H7 (cell line): Measurements from ENCODE around the gene SMC1B. TPM values are rescaled to one million over a fixed set of nuclear protein-coding genes. Genes with fewer than 3 reads are reported as not detected.
"Not testable (repeated sequence)": the region's sequence is repeated elsewhere in the genome, so short reads cannot be mapped to it uniquely, and the experiment has no call there.

Experiments used
- DNase-seq: peaks from one replicate; pipeline ENCODE4 v3.0.0; 2012
- H3K27me3 ChIP-seq: 2 replicates; pipeline ENCODE4 v1.6.0; 2011; ENCODE audit warnings: mild to moderate bottlenecking, low read length; ENCODE audit not compliant: control insufficient read depth, insufficient read depth
- H3K36me3 ChIP-seq: replicated peaks from 2 replicates; pipeline ENCODE4 v1.5.1; 2011; ENCODE audit warnings: low read length; ENCODE audit not compliant: control insufficient read depth, insufficient read depth
- H3K4me3 ChIP-seq: 2 replicates; pipeline ENCODE4 v1.5.1; 2011; ENCODE audit warnings: low read depth, mild to moderate bottlenecking, control low read depth, low read length, moderate library complexity; ENCODE audit not compliant: insufficient read depth
- total RNA-seq: library from RNA; depleted of rRNA; stranded (reverse); fragments of >200 nt; shearing (Covaris generic); gene quantifications from 2 replicates; pipeline ENCODE4 v1.2.3, GENCODE V29; 2014

Gene SMC1B
- total RNA-seq, 1 experiment from 2014 or later, result not detected

GRCh38 chr22:45334528-45334927 lies 78.9 kb downstream of the SMC1B start:
- no peaks in the 10 kb centered on the region for H3K27me3 ChIP-seq
- peaks cover 13% of the 10 kb centered on the region for H3K36me3 ChIP-seq
- no peak overlapping the region for H3K4me3 ChIP-seq
- DNase-seq, result no peak

DNA sequence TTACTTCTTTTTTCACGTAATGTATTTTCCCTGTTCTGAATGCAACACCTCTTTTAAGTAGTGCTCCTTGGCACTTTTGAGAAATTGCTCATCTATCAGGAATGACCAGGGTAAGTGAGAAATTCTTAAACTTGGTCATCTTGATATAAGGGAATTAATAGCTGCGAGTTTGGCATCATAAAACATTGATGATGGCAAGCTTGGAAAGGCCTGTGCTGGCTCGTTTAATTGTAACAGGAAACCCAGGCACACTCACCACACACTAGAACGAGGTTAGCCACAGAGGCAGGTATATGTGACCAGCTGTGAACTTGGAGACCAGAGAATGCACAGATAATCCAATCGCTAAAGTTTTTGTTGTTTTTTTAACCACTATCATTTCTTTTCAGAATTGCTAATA lies 79.3 kb downstream of the SMC1B start:
- no peak overlapping the region for H3K4me3 ChIP-seq
- H3K36me3 ChIP-seq, result peaks cover 13% of the 10 kb centered on the region
- no peaks in the 10 kb centered on the region for H3K27me3 ChIP-seq
- no peak for DNase-seq

- no peak for DNase-seq
- Histone ChIP-seq H3K4me3 (no peak overlapping the region), H3K36me3 (peaks cover 14% of the 10 kb centered on the region), H3K27me3 (no peaks in the 10 kb centered on the region)
Observed at GRCh38 chr22:45332001-45332400, 81.4 kb downstream of the SMC1B start.

GRCh38 chr22:45331486-45331885 lies 81.9 kb downstream of the SMC1B start:
- H3K4me3 ChIP-seq, result no peak overlapping the region
- DNase-seq, result no peak
- peaks cover 12% of the 10 kb centered on the region for H3K36me3 ChIP-seq
- H3K27me3 ChIP-seq, result no peaks in the 10 kb centered on the region

- H3K27me3 ChIP-seq, result no peaks in the 10 kb centered on the region
- DNase-seq, result no peak
- peaks cover 8% of the 10 kb centered on the region for H3K36me3 ChIP-seq
- no peak overlapping the region for H3K4me3 ChIP-seq
Observed at GRCh38 chr22:45330548-45330947, 82.9 kb downstream of the SMC1B start.

GRCh38 chr22:45329530-45329936 lies 83.9 kb downstream of the SMC1B start:
- H3K4me3 ChIP-seq, result no peak overlapping the region
- peaks cover 7% of the 10 kb centered on the region for H3K36me3 ChIP-seq
- no peak for DNase-seq
- H3K27me3 ChIP-seq, result no peaks in the 10 kb centered on the region

- Histone ChIP-seq H3K27me3 (no peaks in the 10 kb centered on the region), H3K4me3 (no peak overlapping the region), H3K36me3 (peaks cover 6% of the 10 kb centered on the region)
- DNase-seq, result no peak
Observed at GRCh38 chr22:45328822-45329529, 84.4 kb downstream of the SMC1B start.

GRCh38 chr22:45328261-45328660 lies 85.1 kb downstream of the SMC1B start:
- not testable (repeated sequence) for DNase-seq, H3K27me3 ChIP-seq, H3K36me3 ChIP-seq, H3K4me3 ChIP-seq

GRCh38 chr22:45324311-45324711 lies 89.1 kb downstream of the SMC1B start:
- H3K36me3 ChIP-seq, result peaks cover 14% of the 10 kb centered on the region
- DNase-seq, result no peak
- H3K4me3 ChIP-seq, result no peak overlapping the region
- no peaks in the 10 kb centered on the region for H3K27me3 ChIP-seq

DNA sequence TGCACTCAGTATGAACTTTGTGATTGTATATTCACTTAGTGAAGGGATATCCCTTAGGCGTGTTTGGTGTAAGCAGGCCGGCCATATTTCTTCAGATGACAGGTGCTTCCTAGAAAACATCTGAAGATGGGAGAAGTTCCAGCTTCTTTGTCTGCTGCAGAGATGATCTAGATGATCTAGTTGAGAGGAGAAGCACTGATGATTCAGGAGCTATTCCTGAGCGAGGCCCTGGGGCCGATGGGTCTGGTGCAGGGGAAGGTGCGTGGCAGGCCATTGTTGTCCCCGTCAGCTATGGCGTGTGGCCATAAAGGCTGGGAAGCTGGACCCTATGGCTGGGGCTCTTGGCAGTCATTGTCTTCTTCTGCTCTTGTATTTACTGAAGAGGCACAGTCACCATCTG lies 89.7 kb downstream of the SMC1B start:
- Histone ChIP-seq H3K4me3 (no peak overlapping the region), H3K27me3 (no peaks in the 10 kb centered on the region), H3K36me3 (peaks cover 14% of the 10 kb centered on the region)
- DNase-seq, result no peak

GRCh38 chr22:45322873-45323525 lies 90.4 kb downstream of the SMC1B start:
- H3K36me3 ChIP-seq, result peaks cover 14% of the 10 kb centered on the region
- no peak for DNase-seq
- H3K27me3 ChIP-seq, result no peaks in the 10 kb centered on the region
- no peak overlapping the region for H3K4me3 ChIP-seq

GRCh38 chr22:45321827-45322226 lies 91.6 kb downstream of the SMC1B start:
- no peak for DNase-seq
- Histone ChIP-seq H3K36me3 (peaks cover 10% of the 10 kb centered on the region), H3K4me3 (no peak overlapping the region), H3K27me3 (no peaks in the 10 kb centered on the region)

DNA sequence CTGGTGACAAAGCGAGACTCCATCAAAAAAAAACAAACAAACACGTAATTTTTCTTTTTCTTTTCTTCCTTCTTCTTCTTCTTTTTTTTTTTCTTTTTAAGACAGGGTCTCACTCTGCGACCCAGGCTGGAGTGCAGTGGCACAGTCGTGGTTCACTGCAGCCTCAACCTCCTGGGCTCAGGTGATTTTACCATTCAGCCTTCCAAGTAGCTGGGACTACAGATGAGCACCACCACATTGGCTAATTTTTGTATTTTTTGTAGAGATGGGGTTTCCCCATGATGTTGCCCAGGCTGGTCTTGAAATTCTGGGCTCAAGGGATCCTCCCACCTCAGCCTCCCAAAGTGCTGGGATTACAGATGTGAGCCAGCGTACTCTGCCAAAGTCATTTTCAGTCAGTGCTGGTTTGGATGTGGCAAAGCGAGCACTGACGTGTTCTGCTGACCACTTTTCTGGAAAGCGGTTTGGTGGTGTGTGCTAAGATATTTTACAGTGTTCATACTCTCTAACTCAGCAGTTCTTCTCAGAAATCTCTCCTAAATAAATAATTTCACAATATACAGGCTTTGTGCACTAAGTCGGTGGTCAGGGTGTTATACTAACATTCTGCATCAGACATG lies 92.9 kb downstream of the SMC1B start:
- no peak overlapping the region for H3K4me3 ChIP-seq
- H3K27me3 ChIP-seq, result no peaks in the 10 kb centered on the region
- H3K36me3 ChIP-seq, result peaks cover 10% of the 10 kb centered on the region
- no peak for DNase-seq

DNA sequence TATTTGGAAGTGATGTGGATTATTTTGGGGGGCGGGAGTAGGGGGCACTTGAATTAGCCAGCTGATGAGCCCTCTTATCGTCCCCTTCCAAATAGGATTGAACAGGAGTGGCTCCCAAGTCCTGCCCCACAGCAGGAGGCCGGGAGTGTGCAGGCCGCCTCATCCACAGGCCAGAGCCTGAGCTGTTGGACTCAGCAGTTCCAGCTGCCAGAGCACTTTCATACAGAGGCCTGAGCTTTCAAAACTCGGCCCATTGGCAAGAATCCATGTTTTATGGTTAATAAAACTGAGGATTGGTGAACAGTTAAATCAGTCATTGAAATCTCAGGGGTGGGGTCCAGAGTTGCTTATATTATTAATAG lies 94.1 kb downstream of the SMC1B start:
- peaks cover 10% of the 10 kb centered on the region for H3K36me3 ChIP-seq
- no peak for DNase-seq
- H3K27me3 ChIP-seq, result no peaks in the 10 kb centered on the region
- H3K4me3 ChIP-seq, result no peak overlapping the region
